Right lung (tissue), 5 donors: ENCODE data around the gene STON1. TPM values are rescaled to one million over a fixed set of nuclear protein-coding genes. Genes with fewer than 3 reads are reported as not detected.
A peak's percentile ranks its signal among the peaks of the same experiment; 100 is the strongest.
"Not testable (repeated sequence)": the region's sequence is repeated elsewhere in the genome, so short reads cannot be mapped to it uniquely, and the experiment has no call there.

Source experiments
- DNase-seq, 2 donors: peaks; one replicate each; pipeline ENCODE4 v3.0.0-alpha.2; 2013
- polyA plus RNA-seq, 5 donors: library from polyadenylated mRNA; unstranded; fragments of 120-200 nt; gene quantifications; one replicate each; pipeline versions ENCODE4 v1.2.1 to v1.2.3, GENCODE V29; 2013; ENCODE audit warnings: inconsistent platforms in 1 of 5, low replicate concordance in 1 of 5; ENCODE audit not compliant: insufficient read length in 5 of 5, insufficient read depth in 1 of 5

The STON1 gene
- polyA plus RNA-seq, 5 donors, result 10.4 to 24.1 (median 17.1) TPM

DNA sequence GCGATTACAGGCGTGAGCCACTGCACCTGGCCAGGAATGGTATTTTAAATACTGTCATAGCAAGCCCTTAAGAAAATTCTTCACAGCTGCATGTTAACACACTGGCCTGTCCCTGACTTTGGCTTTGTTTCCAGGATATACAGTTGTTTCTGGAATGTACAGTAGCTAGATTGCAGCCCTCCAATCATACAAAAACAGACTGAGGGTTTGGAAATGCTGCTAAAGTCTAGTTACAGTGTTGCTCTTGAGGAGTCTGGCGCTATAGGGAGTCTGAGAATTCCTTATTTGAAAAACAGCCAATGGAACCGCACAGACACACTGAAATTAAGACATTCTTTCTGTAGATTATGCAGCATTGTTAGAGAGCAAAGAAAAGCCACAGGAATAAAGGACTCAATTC lies 37.7 kb downstream of the STON1 start:
- DNase-seq, result peak in 1 of 2 donors; percentile 30

DNA sequence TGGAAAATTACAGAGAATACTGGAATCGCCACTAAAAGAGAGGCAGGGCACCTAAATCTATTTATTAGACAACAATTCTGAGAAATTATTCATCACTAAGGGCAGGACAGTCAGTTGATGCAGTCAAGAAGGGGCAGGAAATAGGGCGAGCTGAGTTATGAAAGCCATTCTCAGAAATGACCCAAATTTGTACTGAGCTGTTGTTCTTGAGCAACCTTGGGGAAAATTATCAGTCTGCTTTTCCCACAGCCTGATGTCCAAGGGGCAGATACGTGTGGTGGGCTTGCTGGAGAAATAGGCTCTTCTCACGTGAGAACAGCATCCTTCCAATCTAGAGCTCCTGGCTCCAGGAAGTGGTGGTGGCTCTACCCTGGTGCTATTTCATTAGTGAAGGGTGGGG lies 38.6 kb downstream of the STON1 start:
- no peak for DNase-seq

DNA sequence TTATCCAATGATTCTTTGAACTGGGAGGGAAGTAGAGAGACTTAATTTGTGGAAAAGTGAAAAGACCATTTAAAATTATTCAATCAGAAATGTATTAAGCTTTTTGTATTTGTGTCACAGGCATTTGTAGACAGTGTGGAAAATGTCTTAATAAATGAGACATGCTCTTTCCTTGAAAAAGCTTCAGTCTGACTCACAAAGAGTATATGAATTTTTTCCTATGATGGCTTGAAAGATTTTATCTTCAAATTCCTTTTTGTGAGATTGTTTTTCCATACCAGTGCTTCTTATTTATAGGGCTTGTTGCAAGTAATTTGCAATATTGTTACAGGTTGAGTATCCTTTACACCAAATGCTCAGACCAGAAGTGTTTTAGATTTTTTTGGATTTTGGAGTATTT lies 39.5 kb downstream of the STON1 start:
- DNase-seq, result no peak

DNA sequence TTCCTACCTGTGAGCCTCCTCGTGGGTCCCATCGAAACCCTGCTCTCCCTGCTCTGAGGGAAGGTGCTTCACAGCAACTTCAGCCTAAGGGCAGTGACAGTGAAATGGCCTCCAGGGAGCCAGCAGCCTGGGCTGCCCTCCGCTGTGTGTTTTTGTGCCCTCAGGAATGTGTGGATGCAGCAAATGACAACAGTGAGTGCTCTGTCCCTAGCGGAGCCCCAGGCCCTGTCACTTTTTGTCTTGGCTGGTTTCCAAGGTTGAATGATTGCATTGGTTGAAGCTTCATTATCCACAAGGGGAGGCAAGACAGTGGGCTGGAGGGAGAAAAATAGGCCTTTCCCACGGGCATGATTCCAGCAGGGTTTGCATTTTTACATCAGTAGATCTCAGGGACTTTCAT lies 42.9 kb downstream of the STON1 start:
- DNase-seq, result no peak

DNA sequence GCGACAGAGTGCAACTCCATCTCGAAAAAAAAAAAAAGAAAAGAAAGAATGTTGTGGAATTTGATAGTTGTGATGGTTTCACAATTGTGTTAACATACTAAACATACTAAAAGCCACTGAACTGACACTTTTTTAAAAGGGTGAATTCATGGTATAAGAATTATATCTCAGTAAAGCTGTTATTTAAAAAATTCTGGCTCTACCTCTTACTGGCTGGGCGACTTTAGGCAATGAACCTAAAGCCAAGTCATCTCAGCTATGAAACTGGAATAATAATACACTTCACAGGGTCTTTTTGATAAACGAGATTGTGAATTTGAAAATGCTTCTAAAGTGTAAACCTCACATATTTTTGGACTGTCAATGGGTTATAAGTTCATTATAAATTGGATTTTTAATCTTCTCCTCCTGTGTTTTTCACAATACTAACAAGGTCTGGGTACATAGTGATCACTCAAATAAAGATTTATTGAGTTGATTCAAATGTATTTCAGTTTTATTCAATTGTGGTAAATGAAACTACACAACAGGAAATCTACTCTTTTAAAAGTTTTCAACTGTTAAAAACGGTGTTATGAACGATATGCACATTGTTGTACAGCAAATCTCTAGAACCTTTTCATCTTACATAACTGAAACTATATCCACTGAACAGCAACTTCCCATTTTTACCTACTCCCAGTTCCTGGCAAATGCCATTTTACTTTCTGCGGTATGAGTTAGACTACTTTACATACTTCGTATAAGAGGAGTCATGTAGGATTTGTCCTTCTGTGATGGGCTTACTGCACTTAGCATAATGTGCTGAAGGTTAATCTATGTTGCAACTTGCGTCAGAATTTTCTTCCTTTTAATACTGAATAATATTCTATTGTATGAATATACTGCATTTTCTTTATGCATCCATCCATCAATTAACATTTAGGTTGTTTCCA lies 44.7 kb downstream of the STON1 start:
- no peak for DNase-seq

DNA sequence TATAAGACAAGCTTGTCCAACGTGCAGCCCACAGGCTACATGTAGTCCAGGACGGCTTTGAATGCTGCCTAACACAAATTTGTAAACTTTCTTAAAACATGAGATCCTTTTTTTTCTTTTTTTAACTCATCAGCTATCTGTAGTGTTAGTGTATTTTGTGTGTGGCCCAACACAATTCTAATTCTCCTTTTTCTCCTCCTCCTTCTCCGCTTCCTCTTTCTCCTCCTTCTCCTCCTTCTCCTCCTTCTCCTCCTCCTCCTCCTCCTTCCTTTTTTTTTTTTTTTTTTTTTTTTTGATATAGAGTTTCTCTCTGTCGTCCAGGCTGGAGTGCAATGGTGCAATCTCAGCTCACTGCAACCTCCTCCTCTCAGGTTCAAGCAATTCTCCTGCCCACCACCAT lies 48.4 kb downstream of the STON1 start:
- DNase-seq, result no peak

DNA sequence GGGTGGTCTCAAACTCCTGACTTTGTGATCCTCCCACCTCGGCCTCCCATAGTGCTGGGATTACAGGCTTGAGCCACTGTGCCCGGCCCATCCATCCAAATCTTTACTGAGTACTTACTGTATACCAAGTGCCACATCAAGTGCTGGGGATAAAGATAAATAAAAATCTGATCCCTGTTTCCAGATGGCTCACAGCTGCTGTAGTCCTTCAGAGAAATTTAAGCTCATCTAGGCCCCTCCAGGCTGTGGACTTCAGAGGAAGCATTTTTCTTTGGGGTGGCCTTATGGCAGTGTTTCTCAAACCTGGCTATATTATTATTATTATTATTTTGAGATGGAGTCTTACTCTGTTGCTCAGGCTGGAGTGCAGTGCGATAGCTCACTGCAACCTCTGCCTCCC lies 54.0 kb downstream of the STON1 start:
- no peak for DNase-seq

DNA sequence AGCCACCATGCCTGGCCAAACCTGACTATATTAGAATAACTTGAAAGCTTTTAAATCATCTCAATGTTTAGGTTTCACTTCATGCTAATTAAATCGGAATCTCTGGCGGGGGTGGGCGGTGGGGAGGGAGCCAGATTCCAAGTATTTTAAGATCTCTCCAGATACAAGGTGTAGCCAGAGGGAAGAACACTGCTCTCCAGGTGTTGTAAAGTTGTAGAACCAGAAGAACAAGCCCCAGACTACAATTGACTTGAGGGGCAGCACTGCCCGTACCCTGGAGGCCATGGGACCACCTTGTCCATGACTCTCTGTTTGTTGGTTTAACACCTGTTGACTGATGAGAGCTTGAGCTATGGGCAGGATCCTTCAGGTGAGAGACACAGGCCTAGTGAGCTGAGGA lies 54.6 kb downstream of the STON1 start:
- DNase-seq, result no peak

DNA sequence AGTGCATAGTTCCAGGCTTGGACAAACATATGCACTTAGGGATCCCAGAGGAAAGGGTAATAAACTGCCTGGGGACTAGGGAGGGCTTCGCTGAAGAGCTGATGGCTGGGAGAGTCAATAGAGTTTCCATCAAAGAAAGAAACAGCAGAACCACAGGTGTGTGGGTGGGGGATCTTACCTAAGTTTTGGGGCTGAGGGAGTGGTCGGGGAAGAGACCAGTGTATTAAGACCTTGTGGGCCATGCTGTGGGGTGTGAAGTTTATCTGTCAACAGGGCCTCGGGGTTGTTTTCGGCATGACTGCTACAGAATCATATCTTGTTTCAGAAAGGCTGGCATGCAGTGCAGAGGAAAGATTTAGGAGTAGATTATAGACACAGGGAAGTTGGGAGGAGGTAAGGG lies 56.5 kb downstream of the STON1 start:
- no peak for DNase-seq

DNA sequence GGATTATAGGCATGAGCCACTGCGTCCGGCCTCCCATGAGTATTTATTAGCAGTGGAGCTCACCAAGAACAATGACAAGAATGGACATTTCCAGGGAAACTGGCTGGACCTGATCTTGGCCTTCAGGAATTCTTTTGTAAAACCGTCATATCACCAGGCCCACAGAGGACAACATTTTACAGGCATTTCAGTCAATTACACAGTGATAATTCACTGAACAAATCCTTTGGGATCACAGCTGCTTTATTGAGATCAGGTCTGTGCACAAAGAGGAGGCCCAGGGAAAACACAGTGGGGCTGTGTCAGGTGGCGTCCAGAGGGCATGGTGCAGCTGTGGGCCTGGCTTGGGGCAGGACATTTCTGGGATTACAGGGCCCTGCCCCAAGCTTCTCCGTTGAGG lies 57.6 kb downstream of the STON1 start:
- DNase-seq, result no peak

DNA sequence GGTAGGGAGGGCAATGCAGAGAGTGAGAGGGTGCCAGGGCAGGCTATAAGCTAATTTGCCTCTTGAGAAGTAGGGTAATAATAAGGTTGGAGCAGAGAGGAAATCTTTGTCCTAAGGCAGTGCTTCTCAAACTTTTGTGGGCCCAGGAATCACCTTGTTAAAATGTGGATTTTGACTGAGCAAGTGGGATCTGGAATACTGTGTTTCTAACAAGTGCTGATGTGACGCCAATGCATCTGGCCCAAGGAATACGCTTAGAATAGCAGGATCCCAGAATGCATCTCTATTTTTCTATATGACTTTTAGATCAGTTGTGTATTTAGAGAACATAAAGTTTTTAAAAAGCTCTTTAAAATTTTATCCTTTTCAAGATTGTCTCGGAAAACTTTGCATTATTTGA lies 58.0 kb downstream of the STON1 start:
- DNase-seq, result no peak

DNA sequence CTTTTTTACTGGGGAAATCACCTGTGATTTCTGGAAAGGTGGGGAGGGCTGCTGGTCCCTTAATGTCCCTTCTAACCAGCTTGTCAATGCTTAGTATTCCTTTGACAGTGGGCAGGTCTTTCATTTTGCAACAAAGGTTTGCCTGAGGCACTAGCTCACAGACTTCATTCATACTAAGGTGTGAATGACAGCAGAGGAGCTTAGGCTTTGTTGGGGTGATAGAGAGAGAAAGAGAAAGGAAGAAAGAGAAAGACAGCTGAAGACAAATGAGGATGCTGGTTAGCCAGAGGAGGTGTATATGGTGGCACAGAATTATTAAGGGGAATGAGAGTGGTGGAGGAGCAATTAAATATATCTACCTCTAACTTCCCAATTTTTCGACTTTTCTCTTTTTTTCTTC lies 58.8 kb downstream of the STON1 start:
- DNase-seq, result no peak

DNA sequence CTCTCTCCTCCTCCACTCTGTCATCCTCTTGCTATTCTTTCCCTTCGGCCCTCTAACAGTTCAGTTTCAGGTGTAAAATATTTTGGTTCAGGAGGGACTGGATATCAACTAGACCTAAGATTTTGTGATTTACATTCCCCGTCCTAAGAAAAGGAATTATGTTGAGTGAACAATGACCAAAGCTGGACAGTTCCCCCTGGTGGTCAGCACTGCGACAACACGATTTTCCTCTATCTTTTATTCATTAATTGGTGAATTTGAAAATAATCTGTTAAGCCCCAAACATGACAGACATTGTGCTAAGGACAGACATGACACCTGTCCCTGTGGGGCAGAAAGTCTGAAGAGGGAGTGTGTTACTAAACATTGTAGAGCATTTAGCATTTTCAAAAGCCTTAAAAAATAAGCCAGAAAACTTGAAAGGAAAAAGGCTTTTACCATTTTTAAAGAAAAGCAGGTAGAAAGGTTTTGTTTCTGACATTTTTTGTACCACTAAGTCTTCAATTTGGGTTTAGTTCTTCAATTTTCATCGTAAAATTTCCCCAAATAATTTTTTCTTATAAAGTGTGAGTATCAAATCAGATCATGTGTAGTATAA lies 59.3 kb downstream of the STON1 start:
- peak in 1 of 2 donors; percentile 46 for DNase-seq

DNA sequence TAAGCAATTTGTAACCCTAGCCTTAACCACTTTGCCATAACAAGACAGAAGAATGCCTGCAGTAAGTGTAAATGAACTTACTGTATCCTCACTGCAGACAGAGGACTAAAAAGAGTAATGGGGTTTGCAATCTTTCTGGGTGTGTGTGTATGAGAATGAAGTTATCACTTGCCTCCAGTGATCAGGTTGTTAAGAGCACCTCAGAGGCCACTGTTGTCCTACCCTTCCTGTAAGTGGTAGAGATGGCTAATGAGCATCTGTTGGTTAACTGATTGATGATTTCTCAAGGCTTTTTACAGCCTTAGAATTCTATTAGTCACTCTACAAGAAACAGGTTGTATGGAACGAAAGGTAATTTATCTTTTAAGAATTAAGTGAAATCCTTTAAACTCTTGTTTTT lies 60.1 kb downstream of the STON1 start:
- no peak for DNase-seq

DNA sequence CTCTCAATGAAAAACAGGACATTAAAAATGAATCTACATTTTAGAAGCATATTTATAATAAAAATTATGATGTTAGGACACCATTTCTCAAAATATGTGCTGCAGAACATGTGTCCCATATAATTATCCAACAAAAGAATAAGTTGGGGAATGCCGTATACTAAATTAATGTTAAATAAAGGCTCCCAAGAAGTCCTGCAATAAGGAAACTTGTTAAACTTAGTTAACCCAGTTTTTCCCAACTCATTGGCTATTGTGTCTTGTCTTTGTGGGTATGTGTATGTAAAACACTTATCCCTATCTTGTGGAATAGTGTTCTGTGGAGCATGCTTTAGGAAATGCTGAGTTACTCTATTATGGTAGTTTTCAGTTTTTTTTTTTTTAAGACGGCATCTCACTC lies 62.1 kb downstream of the STON1 start:
- no peak for DNase-seq

DNA sequence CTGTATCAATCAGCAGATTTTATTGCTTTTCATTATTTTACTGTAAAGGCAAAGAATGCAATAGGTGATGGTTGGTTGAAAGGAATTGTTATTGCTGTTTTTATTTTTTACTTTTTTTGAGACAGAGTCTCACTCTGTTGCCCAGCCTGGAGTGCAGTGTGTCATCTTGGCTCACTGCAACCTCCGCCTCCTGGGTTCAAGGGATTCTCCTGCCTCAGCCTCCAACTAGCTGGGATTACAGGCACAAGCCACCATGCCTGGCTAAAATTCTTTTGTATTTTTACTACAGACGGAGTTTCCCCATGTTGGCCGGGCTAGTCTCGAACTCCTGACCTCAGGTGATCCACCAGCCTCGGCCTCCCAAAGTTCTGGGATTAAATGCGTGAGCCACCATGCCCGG lies 66.8 kb downstream of the STON1 start:
- not testable (repeated sequence) for DNase-seq

DNA sequence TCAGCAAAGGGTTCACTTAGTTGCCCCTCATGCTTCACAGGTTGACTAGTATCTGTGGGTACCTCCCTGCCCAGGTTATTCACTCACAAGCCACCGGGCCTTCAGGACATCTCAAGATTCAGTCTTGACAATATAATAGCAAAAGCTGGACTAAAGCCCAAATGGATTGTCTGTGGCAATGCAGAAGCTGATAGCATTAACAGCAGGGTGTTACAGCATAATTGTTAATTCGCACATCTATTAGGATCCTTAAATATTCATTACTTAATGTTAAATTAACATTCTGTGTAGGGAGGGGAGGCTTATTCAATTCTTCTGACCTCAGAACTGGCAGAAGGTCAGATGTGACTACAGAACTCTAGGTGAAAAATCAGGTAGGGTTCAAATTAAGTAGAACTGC lies 67.5 kb downstream of the STON1 start:
- DNase-seq, result no peak

DNA sequence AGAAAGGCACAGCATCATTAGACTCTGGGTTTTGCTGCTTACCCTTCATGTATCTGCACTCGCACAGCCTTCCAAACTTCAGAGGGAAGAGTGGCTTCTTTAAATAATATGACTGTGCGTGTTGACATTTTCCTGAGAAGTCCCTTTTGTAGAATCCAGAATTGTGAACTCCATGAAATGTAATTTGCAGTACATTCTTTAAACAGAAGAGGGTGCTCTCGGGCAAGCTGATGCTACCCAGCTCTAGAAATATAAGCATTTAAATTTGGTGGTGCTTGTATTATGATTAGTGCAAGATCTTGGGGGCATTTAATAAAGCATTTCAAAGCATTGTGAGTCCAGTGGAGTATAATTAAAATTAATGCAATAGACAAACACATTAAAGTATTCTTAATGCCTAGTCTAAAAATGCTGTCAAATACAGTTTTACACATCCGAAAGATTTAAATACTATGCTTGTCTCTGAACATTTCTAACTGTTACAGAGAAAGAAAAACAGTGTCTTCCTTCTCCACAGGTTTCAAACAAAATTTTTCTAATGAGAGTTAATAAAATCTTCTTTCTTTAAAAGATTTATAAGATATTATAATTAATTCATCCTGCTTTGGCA lies 70.4 kb downstream of the STON1 start:
- DNase-seq, result peak; percentile 31 to 52

DNA sequence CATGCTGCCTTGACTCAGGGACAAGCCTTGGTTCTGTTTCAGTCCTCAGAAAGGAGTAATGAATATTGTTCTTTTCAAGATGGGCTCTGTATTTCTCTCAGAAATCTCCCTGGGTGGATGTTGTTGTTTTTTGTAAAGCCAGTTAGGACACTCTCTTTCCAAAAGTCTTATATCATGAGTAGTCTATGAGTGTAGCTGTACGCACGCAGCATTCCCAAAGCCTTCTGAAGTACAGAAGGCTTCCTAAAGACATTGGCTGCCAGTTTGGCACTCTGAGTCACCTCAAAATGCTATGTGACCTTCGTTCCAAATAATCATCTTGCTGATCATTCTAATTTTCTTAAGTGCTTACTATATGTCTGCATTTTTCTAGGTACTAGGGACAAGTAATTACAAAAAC lies 71.0 kb downstream of the STON1 start:
- no peak for DNase-seq

DNA sequence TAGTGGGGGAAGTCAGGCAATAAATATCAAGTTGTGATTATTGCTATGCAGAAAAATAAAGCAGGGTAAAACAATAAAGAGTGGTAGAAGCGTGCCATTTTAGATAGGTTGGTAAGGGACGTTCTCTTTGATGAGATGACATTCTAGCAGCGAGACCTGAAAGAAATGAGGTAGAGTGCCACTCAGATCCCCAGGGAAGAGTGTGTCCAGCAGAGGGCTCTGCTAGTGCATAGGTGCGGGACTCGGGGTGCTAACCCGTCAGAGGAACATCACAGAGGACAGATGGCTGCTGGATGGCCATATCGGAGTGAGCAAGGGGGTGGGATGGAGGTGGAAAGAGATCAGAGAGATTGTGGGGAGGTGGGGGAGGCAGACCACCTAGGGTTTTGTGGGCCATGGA lies 71.4 kb downstream of the STON1 start:
- no peak for DNase-seq

DNA sequence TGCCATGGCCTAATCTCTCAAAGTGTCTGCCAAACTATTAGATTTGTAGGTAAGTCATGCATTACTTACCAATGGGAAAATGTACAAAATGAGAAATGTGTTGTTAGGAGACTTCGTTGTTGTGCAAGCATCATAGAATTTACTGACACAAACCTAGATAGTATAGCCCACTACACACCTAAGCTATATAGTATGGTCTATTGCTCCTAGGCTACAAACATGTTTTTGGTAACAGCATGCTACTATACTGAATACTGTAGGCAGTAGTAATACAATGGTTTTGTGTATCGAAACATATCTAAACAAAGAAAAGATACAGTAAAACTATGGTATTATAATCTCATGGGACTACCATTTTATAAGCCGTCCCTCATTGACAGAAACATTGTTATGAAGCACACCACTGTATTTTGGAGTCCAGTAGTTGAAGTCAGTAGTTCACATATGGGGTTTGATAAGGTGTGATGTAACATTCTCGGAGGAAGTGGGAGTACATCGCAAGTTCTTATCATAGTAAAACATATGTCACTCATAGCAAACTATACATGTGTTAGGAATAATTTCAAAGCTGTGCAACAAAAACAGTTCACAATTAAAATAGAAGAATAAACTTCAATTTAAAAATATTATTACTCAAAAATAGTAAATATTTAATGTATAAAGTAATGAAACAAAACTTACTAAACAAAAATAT lies 75.7 kb downstream of the STON1 start:
- DNase-seq, result no peak

DNA sequence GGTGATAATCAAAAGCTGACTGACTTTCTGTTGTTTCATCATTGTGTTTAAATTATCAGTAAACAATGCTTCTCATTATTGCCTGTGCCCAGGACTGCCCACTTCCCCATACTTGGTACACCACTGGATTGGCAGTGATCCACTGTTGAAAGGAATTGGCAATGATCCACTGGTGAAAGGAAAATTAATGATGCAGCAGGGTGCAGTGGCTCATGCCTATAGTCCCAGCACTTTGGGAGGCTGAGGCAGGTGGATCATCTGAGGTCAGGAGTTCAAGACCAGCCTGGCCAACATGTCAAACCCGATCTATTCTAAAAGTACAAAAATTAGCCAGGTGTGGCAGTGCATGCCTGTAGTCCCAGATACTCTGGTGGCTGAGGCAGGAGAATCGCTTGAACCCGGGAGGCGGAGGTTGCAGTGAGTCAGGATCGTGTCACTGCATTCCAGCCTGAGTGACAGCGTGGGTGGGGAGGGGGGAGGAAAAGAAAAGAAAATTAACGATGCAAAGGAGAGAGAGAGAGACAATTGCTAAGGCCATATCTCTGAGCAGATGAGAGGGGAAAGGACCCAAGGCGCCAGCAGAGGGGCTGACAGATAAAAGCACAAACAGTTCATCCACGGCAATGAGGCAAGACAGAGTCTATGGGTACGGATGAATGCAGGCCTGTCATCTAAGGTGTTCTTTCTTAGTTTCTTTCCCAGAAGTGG lies 77.5 kb downstream of the STON1 start:
- DNase-seq, result no peak
